ENCODE results near the gene DNMBP.

- TF ChIP-seq POLR2AphosphoS5 (IDR thresholded peaks at IDR 0.05), result no peak
- TF ChIP-seq CTCF (IDR thresholded peaks at IDR 0.05), result no peak
- TF ChIP-seq EP300 (IDR thresholded peaks at IDR 0.05), result no peak
- no peak for TF ChIP-seq POLR2A (IDR thresholded peaks at IDR 0.05)
Measured at GRCh38 chr10:99944860-99945259, 64.9 kb downstream of the DNMBP start.

Measured in sigmoid colon (tissue), 4 donors.